Effector CD4-positive, alpha-beta T cell (primary cell): ENCODE results near the gene UPF3B.
"Not testable (repeated sequence)": the region's sequence is repeated elsewhere in the genome, so short reads cannot be mapped to it uniquely, and the experiment has no call there.

Experiments used
- DNase-seq: peaks from one replicate; pipeline ENCODE4 v3.0.0-alpha.2; 2020

Gene UPF3B

GRCh38 chrX:119824221-119824620, 28.5 kb downstream of the UPF3B start:
- DNase-seq, result not testable (repeated sequence)

- DNase-seq, result not testable (repeated sequence)
Measured at GRCh38 chrX:119821703-119822102, 31.1 kb downstream of the UPF3B start.

GRCh38 chrX:119817130-119817690, 35.6 kb downstream of the UPF3B start:
- no peak for DNase-seq

- DNase-seq, result no peak
Measured at GRCh38 chrX:119816300-119816699, 36.5 kb downstream of the UPF3B start.

GRCh38 chrX:119809185-119809666, 43.5 kb downstream of the UPF3B start:
- no peak for DNase-seq

- not testable (repeated sequence) for DNase-seq
Measured at GRCh38 chrX:119808461-119808860, 44.3 kb downstream of the UPF3B start.

- no peak for DNase-seq
Measured at GRCh38 chrX:119802546-119802945, 50.2 kb downstream of the UPF3B start.

GRCh38 chrX:119801253-119802221, 51.2 kb downstream of the UPF3B start:
- DNase-seq, result no peak

DNA sequence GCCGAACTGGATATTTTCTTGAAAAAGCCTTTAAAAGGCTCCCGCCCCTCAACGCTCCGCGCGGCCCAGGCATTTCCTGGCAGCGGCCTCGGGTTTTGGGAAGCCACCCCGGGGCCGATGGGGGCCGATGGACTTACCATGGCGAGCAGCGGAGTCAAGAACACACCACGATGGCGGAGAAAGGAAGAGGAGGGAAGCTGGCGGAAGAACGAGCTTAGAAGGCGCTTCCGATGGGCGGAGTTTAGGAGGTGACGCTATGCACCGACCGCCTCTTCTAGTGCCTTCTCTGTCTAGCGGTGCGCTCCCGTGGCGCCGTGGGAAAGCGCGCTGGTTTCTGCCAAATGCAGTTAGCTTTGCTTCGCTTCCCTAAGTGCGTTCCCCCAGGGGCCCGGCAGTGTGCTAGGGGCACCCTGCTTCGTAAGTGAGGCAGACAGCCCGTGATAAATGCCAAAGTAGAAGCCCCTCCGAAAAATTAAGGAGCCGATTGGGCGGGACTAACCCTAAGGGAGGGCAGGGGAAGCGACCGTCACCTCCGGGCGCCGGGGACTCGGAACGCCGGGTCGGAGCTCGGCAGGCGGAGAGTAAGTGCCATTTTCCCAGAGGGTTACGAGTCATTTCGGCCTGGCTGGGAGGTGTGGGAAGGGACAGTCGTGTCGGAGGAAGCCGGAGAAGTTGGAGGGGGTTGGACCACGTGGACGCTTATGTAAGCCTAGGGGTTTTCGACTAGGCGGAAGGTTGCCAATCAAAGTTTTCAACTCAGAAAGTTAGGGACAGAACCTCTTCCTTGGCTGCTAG, 61.1 kb downstream of the UPF3B start, which contains the start of gene RPL39:
RPL39 (minus strand) TSS at position 194 of the 795 bp plus-strand sequence; CDS start at position 140, 54 bp downstream.
- DNase-seq, result peak; percentile 68

DNA sequence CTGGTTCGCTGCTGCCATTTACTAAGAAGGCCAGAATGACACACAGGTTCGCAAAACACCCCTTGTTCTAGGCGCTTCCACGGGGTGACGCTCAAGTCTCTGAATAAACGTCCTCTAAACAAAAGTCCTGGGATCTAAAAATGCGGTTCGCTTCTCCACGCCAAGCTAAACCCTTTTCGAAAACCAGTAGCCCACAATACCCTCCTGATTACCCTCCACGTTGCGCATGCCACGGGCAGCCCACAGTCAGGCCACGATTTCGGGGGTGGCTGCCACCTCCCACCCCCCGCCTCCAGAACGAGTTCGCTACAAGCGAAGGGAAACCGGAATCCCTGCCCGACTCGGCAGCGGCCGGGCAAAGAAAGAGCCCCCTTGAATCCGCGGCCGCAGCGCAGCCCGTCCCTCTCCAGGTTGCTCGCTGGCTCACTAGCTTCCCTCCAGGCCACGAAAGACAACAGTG, 61.8 kb downstream of the UPF3B start:
- peak; percentile 10 for DNase-seq

GRCh38 chrX:119784747-119785446, 67.9 kb downstream of the UPF3B start:
- peak; percentile 31 for DNase-seq
